Heart left ventricle (tissue), 16 donors: ENCODE results near the gene TMEM238. TPM values are rescaled to one million over a fixed set of nuclear protein-coding genes. Genes with fewer than 3 reads are reported as not detected.

Experiments
- ATAC-seq, 4 donors: fragments of 200-7000 bp; cut with Tn5 transposase; one replicate each; pipeline ENCODE4 v1.9.1; 2020 to 2022; ENCODE audit warnings: moderate library complexity in 4 of 4, mild to moderate bottlenecking in 3 of 4, moderate number of reproducible peaks in 1 of 4
- DNase-seq, 5 donors: peaks; one replicate each; pipeline ENCODE4 v3.0.0-alpha.2; 2020
- H3K27ac ChIP-seq, 12 donors: fragments of 200-600 bp; sonication (generic) in 4 of 12; one replicate each; pipeline versions ENCODE4 v1.5.0 to v1.8.0; 2016 to 2022; ENCODE audit warnings: mild to moderate bottlenecking in 2 of 12
- H3K27me3 ChIP-seq, 9 donors: fragments of 200-600 bp; sonication (generic) in 2 of 9; one replicate each; pipeline versions ENCODE4 v1.5.1 to v1.8.0; 2016 to 2022; ENCODE audit warnings: mild to moderate bottlenecking in 3 of 9
- H3K36me3 ChIP-seq, 9 donors: fragments of 200-600 bp; sonication (generic) in 2 of 9; one replicate each; pipeline versions ENCODE4 v1.5.0 to v1.8.0; 2018 to 2022; ENCODE audit warnings: mild to moderate bottlenecking in 2 of 9
- H3K4me1 ChIP-seq, 12 donors: fragments of 200-600 bp; sonication (generic) in 4 of 12; one replicate each; pipeline versions ENCODE4 v1.5.0 to v1.8.0; 2016 to 2022; ENCODE audit warnings: mild to moderate bottlenecking in 3 of 12
- H3K4me3 ChIP-seq, 12 donors: fragments of 200-600 bp; sonication (generic) in 4 of 12; one replicate each; pipeline versions ENCODE4 v1.5.0 to v1.8.0; 2017 to 2022; ENCODE audit warnings: mild to moderate bottlenecking in 9 of 12, moderate library complexity in 4 of 12
- H3K9me3 ChIP-seq, 12 donors: fragments of 200-600 bp; sonication (generic) in 4 of 12; one replicate each; pipeline versions ENCODE4 v1.5.0 to v1.8.0; 2016 to 2022; ENCODE audit warnings: mild to moderate bottlenecking in 1 of 12
- CTCF ChIP-seq, 12 donors: fragments of 200-600 bp; sonication (generic) in 4 of 12; IDR thresholded peaks; one replicate each; pipeline versions ENCODE4 v1.5.0 to v1.8.0; 2018 to 2022; ENCODE audit warnings: antibody characterized with exemption in 12 of 12, mild to moderate bottlenecking in 5 of 12
- POLR2A ChIP-seq, 2 donors: fragments of 450-650 bp; IDR thresholded peaks; one replicate each; pipeline ENCODE4 v1.6.1; 2017; ENCODE audit warnings: antibody characterized with exemption in 2 of 2, mild to moderate bottlenecking in 2 of 2, moderate library complexity in 2 of 2
- WGBS, 4 donors: extraction: QIAGEN DNeasy Blood & Tissue Kit in 2 of 4; methylation state at CpG; one replicate each; pipeline versions ENCODE4 v1.1.5 to v1.1.7; 2013 to 2018; 5-methylcytosine and 5-hydroxymethylcytosine counted together
- intact Hi-C, 10 donors: fragments of 100-400 bp; cut with DNase I; formaldehyde crosslinking; loops; one replicate each; pipeline versions ENCODE4 v1.11.1 to v1.14.2; 2022
- polyA plus RNA-seq, 2 donors: library from polyadenylated mRNA; stranded (reverse); fragments of 200-250 nt; gene quantifications; one replicate each; pipeline ENCODE4 v1.2.3, GENCODE V29; 2013
- total RNA-seq, 9 donors: library from RNA; depleted of rRNA in 2 of 9; stranded (reverse); fragments of >200 nt in 2 of 9; fragmentation: NEBNext Ultra II Directional in 3 of 9; extraction: Animal tissue kit (Norgen Biotek cat#: 25700) in 3 of 9; gene quantifications; one replicate each; pipeline versions ENCODE4 v1.1.0 to v1.2.4, GENCODE V29; 2016 to 2023
- donor health status: ischemic (EF 13 %, LVEDD 7.1; RV severe dilation, severe dysfunction).
- donor health status: healthy with polysubstance abuse.
- donor health status: DM: no; HTN: yes; CAD: no.
- donor health status: DM: no; HTN: no; CAD: no.
- donor health status: ischemic (EF 25% LVEDD 6.9; RV normal size, moderate dysfunction).
- donor health status: ischemic (EF 25% LVEDD 5.7; RV mildly dilated, moderate dysfunction).
- donor health status: healthy.
- donor health status: DM: yes; HTN: yes; CAD: no.
- donor health status: ischemic (EF 35%, LVEDD 5.7; RV mildly dilated, moderate dysfunction).
- donor health status: nonischemic (EF 11% LVEDD 7.7; RV severe dilation, severe dysfunction).
- donor health status: DM: yes; HTN: yes; CAD: no.
- donor health status: PGD.
- donor health status: ischemic (EF 29% LVEDD 5.4; RV normal size, mild dysfunction).
- donor health status: nonischemic (EF 23%, LVEDD 6.1; RV moderate dilation, normal function).

Gene TMEM238
- total and polyA plus RNA-seq, 11 donors: 0.35 to 2.2 (median 0.56) TPM; not detected in 4

GRCh38 chr19:55385724-55386492, 1.8 kb upstream of the TMEM238 start, which contains the start of gene RPL28:
Gene RPL28 (plus strand): TSS chr19:55385932. CDS start chr19:55386358, 426 bp downstream.
- Histone ChIP-seq H3K27me3 (no peaks in the 10 kb centered on the region), H3K4me1 (peaks cover 14 to 58% (median 42%) of the 10 kb centered on the region in 12 donors), H3K4me3 (peak within 1 kb of the TSS; percentile 48 to 87 (median 78)), H3K9me3 (no peaks in the 10 kb centered on the region), H3K27ac (peak within 1 kb of the TSS; percentile 79 to 97 (median 94)), H3K36me3 (peaks cover 0 to 42% (median 36%) of the 10 kb centered on the region in 9 donors)
- 0 to 1% (median 0%) methylated on average over 48 to 68 of the region's 68 CpGs for WGBS, 4 donors
- DNase-seq: peak; percentile 98 to 99 (median 98)
- intact Hi-C loops: loop anchor here in 5 of 10 donors (1.0 to 10.0 kb wide), 9 partner anchors 19 to 249 kb away; partner anchors contain the start of genes KMT5C (in 3 of the 5) and PPP6R1 (in 1 of the 5)
- ATAC-seq: peak; percentile 90 to 95 (median 90)
- TF ChIP-seq POLR2A (IDR thresholded peaks at IDR 0.05): peak; percentile 34 to 99
- TF ChIP-seq CTCF (IDR thresholded peaks at IDR 0.05): no peak

GRCh38 chr19:55384920-55385723, 1.0 kb upstream of the TMEM238 start:
- TF ChIP-seq POLR2A (IDR thresholded peaks at IDR 0.05) (no peak), CTCF (IDR thresholded peaks at IDR 0.05) (peak in 1 of 12 donors; percentile 11)
- ATAC-seq: peak; percentile 85 to 91 (median 90)
- no peaks in the 10 kb centered on the region for H3K9me3 ChIP-seq
- H3K27ac ChIP-seq: peak overlapping the region; percentile 79 to 97 (median 94)
- no peaks in the 10 kb centered on the region for H3K27me3 ChIP-seq
- H3K4me1 ChIP-seq: peaks cover 14 to 58% (median 41%) of the 10 kb centered on the region in 12 donors
- peaks cover 0 to 34% (median 31%) of the 10 kb centered on the region in 9 donors for H3K36me3 ChIP-seq
- intact Hi-C loops: loop anchor here in 7 of 10 donors (1.0 to 10.0 kb wide), 10 partner anchors 23 to 250 kb away; partner anchors contain the start of genes KMT5C (in 3 of the 7), BRSK1 (in 1 of the 7), HSPBP1 (in 1 of the 7) and PPP6R1 (in 1 of the 7)
- WGBS, 4 donors: 2 to 7% (median 6%) methylated on average over 31 to 34 of the region's 34 CpGs
- H3K4me3 ChIP-seq: peak overlapping the region; percentile 48 to 87 (median 78)
- DNase-seq: peak; percentile 95 to 97 (median 97)

- peak; percentile 39 to 76 (median 53) for DNase-seq
- intact Hi-C loops: loop anchor here in 8 of 10 donors (2.0 to 10.0 kb wide), 8 partner anchors 25 to 251 kb away; partner anchors contain the start of genes BRSK1 (in 1 of the 8), HSPBP1 (in 1 of the 8) and KMT5C (in 1 of the 8)
- H3K36me3 ChIP-seq: peaks cover 0 to 19% (median 16%) of the 10 kb centered on the region in 9 donors
- ATAC-seq: peak in 1 of 4 donors; percentile 4
- H3K27me3 ChIP-seq: no peaks in the 10 kb centered on the region
- peak overlapping the region in 10 of 12 donors; percentile 85 to 97 (median 94) for H3K27ac ChIP-seq
- no peaks in the 10 kb centered on the region for H3K9me3 ChIP-seq
- no peak for TF ChIP-seq POLR2A (IDR thresholded peaks at IDR 0.05)
- TF ChIP-seq CTCF (IDR thresholded peaks at IDR 0.05): peak in 7 of 12 donors; percentile 17 to 53 (median 35)
- peaks cover 14 to 45% (median 34%) of the 10 kb centered on the region in 12 donors for H3K4me1 ChIP-seq
- peak overlapping the region in 11 of 12 donors; percentile 24 to 87 (median 74) for H3K4me3 ChIP-seq
- 5 to 13% (median 5%) methylated on average over 23 to 88 of the region's 88 CpGs for WGBS, 4 donors
Observed at GRCh38 chr19:55383279-55384130, 587 bp downstream of the TMEM238 start.
